ENCODE data around the gene CHST6.
"Not testable (repeated sequence)": the region's sequence is repeated elsewhere in the genome, so short reads cannot be mapped to it uniquely, and the experiment has no call there.

Gene CHST6

GRCh38 chr16:75503801-75504200, 8.6 kb upstream of the CHST6 start:
- no peak for DNase-seq (ENCODE audit: low read depth in 2 of 2)

GRCh38 chr16:75502916-75503605, 7.8 kb upstream of the CHST6 start:
- DNase-seq (ENCODE audit: low read depth in 2 of 2): no peak

- DNase-seq (ENCODE audit: low read depth in 2 of 2): not testable (repeated sequence)
These were observed 6.6 kb upstream of the CHST6 start for GRCh38 chr16:75501820-75502219.

- DNase-seq (ENCODE audit: low read depth in 2 of 2): no peak
These were observed 6.1 kb upstream of the CHST6 start for GRCh38 chr16:75501359-75501758.

GRCh38 chr16:75498605-75499322, 3.5 kb upstream of the CHST6 start:
- DNase-seq (ENCODE audit: low read depth in 2 of 2): not testable (repeated sequence)

GRCh38 chr16:75497558-75497957, 2.3 kb upstream of the CHST6 start:
- no peak for DNase-seq (ENCODE audit: low read depth in 2 of 2)

GRCh38 chr16:75494661-75495075, 573 bp downstream of the CHST6 start:
- DNase-seq (ENCODE audit: low read depth in 2 of 2): no peak

GRCh38 chr16:75494184-75494583, 1.1 kb downstream of the CHST6 start:
- no peak for DNase-seq (ENCODE audit: low read depth in 2 of 2)

- no peak for DNase-seq (ENCODE audit: low read depth in 2 of 2)
These were observed 3.4 kb downstream of the CHST6 start for GRCh38 chr16:75491876-75492275.

GRCh38 chr16:75488322-75488721, 6.9 kb downstream of the CHST6 start:
- DNase-seq (ENCODE audit: low read depth in 2 of 2): no peak

- no peak for DNase-seq (ENCODE audit: low read depth in 2 of 2)
These were observed 8.4 kb downstream of the CHST6 start for GRCh38 chr16:75486676-75487313.

GRCh38 chr16:75486014-75486675, 9.1 kb downstream of the CHST6 start:
- no peak for DNase-seq (ENCODE audit: low read depth in 2 of 2)

GRCh38 chr16:75485230-75486013, 9.8 kb downstream of the CHST6 start:
- DNase-seq (ENCODE audit: low read depth in 2 of 2): no peak

- DNase-seq (ENCODE audit: low read depth in 2 of 2): no peak
These were observed 12.0 kb downstream of the CHST6 start for GRCh38 chr16:75483222-75483621.

GRCh38 chr16:75482434-75483205, 12.6 kb downstream of the CHST6 start:
- no peak for DNase-seq (ENCODE audit: low read depth in 2 of 2)

GRCh38 chr16:75481475-75481874, 13.8 kb downstream of the CHST6 start:
- DNase-seq (ENCODE audit: low read depth in 2 of 2): no peak

- no peak for DNase-seq (ENCODE audit: low read depth in 2 of 2)
These were observed 15.7 kb downstream of the CHST6 start for GRCh38 chr16:75479421-75479990.

- DNase-seq (ENCODE audit: low read depth in 2 of 2): no peak
These were observed 16.5 kb downstream of the CHST6 start for GRCh38 chr16:75478480-75479345.

- no peak for DNase-seq (ENCODE audit: low read depth in 2 of 2)
These were observed 17.4 kb downstream of the CHST6 start for GRCh38 chr16:75477680-75478473.
